HG03460 (cell line): Measurements from ENCODE around the gene NEGR1.

Source experiments
- ATAC-seq: cut with Tn5 transposase; IDR thresholded peaks from one replicate; pipeline ENCODE4 v1.9.1; 2021; ENCODE audit not compliant: unreplicated experiment

The NEGR1 gene

DNA sequence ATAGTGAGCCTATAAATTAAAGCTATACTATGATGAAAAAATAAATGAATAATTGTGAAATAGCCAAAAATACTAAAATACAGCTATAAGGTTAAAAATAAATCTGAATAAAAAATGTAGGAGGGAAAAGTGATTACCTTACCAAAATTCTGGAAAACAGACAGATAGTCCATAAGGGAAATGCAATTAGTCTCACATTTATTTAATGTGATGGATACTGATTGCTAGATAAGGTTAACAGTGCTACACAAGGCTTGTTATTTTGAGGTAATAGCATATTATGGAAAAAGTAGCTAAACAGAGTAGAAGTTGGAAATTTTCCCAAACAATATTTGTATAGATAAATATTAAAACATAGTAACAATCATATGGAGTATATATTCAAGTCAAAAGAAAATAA lies 413.0 kb downstream of the NEGR1 start:
- no peak for ATAC-seq

DNA sequence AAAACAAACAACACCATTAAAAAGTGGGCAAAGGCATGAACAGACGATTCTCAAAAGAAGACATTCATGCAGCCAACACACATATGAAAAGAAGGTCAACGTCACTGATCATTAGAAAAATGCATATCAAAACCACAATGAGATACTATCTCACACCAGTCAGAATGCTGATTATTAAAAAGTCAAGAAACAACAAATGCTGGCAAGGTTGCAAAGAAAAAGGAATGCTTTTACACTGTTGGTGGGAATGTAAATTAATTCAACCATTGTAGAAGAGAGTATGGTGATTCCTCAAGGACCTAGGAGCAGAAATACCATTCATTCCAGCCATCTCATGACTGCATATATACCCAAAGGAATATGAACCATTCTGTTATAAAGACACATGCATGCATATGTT lies 419.6 kb downstream of the NEGR1 start:
- ATAC-seq = no peak

DNA sequence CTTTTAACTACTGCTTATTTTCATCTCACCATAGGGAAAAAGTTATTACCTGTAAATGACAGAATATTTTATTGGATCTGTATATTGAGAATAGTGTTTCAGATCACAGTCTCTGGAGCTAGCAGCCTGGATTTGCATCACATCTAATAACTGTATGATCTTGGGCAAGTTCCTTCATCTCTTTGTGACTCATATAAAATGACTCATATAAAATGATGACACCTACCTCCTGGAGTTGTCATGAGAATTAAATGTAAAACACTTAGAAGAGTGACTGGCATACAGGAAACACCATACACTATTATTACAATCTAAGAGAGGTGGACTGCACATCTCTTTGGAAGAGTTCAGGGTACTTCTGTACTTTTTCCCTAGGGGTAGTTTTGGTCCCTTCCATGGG lies 421.3 kb downstream of the NEGR1 start:
- no peak for ATAC-seq

DNA sequence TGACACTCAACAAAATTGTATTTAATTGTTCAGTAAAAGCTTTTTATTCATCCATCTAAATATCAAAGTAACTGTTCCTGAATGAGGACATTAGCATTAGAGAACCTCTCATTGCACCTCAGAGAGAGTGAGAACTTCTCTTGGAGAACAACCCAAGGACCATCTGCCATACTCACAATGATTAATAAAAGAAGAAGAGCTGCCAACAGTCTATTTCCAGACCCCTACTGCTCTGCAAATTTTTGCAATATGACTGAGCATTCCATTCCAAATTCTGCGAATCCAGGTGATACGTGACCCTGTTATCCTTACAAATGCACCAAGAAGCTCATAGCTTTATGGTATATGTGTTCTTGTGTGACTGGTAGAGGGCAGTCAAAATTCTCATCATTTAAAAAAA lies 422.5 kb downstream of the NEGR1 start:
- ATAC-seq = no peak

DNA sequence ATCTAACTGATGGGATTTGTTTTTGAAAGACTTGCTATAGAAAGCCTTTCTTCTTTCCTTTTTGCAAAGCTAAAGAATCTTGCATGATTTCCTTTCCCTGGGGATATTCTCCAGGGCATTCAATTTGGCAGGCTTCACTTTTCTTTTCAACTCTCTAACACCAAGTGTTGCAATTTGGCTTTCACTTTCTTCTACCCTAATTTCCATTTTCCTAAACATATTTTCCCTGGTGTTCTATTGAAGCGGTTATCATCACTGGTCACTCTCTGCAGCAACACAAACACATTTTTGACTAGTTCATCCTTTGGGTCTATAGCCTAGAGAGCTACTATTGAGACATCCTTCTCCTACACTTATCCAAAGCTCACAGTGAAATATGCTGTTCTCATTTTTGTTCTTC lies 424.5 kb downstream of the NEGR1 start:
- ATAC-seq = no peak

DNA sequence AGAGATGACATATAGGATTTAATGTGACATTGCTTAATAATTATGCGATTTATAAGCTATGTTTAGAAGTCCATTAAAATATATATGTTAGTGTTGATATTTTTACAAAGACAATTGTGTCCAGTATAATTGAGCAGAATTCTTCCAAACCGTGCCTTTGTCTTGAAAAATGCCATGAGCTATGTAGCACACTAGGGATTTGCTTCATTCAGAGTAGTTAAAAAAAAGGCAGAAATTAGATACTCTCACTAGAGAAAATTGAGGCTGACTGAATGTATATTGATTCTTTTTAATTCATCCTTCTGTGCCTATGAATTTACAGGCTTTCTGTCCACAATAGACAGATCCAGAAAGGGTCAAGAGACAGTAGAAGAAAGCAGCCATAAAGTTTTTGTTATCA lies 429.0 kb downstream of the NEGR1 start:
- no peak for ATAC-seq

DNA sequence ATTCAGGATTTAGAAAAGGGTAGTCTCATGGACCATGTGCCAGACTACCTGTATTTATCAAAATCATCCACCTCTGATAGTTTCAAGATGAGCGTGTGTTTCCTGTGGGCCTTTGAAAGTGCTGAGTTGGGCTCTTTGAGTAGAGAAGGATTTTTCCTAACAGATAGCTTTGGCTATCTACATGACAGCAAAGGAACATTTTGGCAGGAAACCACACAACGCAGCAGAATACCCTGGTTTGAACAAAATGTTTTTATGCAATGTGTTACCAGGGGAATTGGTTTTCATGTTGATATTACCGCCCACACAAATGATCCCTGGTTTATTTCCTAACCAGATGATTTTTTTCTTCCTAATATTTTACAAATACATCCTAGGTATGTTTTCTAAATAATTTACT lies 431.4 kb downstream of the NEGR1 start:
- no peak for ATAC-seq

DNA sequence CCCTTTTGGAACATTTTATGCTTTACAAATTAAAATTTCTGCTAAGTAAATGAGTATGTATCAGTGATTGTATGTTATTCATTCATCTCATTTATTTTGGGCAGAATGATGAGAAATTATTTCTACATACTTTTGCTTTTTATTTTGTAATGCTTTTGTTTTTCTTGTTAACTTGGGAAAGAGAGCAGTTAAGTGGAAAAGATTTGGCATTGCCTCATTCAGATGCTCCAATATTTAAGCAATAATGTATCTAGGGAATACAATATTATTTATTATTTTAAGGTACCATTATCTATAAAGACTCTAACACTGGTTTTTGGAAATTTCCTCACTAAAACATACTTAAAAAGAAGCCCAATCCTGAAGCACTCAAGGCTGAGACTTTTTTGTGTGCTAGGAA lies 431.8 kb downstream of the NEGR1 start:
- no peak for ATAC-seq

DNA sequence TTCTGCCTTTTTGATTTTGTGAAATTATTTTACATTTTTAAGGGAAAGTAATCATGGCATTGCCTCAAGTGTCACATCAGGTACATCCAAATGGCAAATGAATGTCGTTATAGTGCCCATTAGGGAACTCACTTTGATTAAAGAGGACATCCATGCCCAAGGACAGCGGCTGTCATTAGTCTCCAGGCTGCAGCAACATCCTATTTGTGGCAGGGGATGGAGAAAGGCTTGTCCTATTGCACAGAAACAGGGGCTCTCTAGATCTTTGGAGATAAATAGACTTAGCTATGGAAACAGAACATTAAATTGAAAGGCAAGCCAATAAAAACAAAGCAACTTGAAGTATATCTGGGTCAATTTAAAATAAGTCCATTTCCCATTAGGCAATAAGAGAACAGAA lies 439.3 kb downstream of the NEGR1 start:
- ATAC-seq = no peak

DNA sequence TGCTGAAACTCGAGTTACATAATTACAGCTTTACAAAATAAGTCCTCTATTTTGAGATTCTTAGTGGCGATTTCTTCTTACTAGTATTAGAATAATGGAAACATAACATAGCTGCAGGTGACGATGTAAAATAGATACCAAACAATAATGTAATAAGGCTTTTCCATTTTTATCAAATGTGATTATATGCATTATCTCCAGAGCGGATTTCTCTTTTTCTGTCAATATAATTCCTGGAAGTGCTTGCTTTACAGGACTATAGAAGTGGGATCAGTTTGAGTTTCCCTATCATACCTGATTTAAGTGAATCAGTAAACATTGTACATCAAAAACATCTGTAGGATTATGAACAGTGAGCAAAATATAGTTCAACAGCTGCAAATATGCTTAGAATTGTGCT lies 442.5 kb downstream of the NEGR1 start:
- no peak for ATAC-seq

DNA sequence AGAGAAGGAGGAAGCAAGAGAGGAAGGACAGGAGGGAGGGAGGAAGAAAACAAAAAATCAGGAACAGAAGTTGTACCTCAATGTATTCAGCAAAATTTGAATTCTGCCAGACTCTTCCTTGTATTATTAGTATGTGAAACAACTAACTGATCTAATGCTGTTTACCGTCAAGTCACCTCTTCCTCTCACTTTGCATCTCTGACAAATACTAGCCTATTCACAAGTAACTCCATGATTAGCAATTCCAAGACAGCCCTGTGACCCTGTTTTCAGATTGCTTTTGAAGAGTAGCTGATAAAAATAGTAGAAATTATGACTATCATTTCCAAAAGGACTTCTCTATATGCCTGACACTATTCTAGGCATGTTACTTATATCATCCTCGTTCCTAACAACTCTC lies 445.4 kb downstream of the NEGR1 start:
- ATAC-seq = no peak

DNA sequence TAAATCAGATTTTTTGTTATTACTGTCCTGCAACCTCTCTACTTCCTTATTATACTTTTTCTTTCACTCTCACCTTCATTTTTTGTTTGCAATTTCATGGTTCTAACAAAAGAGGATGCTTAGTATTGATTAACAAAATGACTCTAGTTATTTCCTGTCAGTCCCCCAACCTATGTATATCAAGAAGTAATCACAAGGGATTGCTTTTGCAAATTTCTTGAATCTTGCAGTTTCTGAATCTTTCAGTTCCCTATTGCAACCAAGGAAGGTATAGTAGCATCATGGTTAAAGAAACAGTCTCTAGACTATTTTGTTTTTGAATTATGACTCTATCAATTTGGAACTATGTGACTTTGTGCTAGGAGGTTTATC lies 446.9 kb downstream of the NEGR1 start:
- ATAC-seq = peak; percentile 81

DNA sequence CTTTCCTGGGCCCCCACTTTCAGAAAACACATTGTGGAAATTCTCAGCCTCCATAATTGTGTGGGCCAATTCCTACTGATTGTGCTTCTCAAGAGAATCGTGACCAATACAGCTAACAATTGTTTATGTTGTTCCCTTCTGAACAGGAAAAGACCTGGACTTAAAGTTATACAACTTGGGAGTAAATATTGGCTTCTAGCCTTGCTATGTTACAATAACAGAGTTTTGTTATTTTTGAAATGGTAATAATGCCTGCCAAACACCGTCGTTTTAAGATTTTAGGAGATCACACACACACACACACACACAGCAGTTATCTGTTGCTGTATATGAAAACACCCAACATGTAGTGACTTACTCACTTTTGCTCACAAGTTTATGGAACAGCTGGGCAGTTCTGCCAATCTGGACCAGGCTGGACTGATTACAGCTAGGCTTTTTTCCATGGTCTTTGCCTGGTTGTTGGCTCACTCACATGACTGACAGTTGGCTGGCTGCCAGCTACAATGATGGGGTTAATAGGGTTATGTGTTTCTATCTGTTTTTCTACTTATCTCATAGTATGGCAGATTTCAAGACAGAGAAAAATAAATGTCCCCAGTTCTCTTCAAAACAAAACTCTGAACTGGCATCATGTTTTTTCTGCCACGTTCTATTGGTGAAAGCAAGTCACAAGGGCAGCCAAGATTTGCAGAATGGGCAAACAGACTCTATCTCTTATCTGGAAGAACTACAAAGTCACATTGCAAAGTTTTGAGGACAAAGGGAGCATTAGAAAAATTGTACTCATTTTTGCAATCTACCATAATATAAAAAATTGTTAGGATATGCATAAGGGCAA lies 447.5 kb downstream of the NEGR1 start:
- no peak for ATAC-seq

DNA sequence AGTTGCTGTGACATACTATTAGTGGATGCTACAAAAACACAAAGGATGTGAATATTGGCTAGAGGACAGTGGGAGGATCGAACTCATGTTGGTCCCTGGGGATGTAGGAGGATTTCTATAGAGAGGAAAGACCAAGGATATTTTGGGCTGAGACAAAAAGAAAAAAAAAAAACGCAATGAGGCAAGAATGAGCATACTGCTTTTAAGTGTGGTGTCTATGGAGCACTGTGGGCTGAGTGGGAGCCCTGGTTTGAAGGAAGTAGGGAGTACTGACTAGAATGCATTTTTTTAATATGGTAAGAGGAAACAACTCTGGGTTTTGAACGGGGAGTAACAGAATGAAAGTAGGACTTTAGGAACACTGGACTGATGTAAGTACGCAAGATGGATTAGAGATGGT lies 450.7 kb downstream of the NEGR1 start:
- ATAC-seq = no peak

DNA sequence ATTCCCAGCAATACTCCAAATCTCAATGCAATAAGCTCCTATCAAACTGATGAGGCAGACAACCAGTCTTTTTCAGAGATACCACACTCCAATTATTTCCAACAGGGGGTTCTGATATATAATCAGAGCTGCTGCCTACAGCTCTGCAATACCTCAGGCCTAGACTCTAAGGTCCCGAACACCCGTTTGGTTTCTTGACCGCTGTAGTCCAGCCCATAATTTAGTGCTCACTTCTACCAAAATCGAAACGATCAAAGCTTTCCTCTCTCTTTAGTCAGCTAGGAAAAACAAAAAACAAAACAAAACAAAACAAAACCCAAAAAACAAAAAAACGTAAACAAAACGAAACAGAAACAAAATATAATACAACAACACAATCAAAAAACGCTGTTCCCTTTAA lies 453.0 kb downstream of the NEGR1 start:
- no peak for ATAC-seq

DNA sequence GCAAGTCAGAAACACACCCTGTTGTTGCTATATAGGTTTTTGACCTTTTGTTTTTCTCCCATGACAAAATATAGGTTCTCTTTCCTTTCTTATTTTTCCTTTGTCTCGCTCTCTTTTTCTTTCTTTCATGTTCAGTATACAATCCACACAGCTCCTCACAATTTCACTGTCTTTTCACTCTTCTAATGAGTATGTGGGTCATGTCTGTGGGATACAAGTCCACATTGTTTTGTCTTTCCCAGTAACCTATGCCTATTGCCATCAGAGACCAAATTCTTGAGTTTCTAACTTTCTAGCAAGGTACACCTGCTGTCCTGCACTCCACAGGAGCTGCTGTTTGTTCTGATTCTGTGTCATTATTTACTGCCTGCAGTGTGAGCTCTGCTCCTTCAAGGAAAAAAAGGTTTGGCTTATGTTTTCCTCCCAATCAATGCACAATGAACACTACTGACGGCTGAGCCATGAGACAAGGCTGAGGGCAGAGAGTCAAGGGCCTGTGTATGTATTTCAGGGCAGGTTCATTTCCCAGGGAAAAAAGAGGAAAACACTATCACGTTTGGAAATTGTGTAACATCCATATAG lies 453.8 kb downstream of the NEGR1 start:
- no peak for ATAC-seq

DNA sequence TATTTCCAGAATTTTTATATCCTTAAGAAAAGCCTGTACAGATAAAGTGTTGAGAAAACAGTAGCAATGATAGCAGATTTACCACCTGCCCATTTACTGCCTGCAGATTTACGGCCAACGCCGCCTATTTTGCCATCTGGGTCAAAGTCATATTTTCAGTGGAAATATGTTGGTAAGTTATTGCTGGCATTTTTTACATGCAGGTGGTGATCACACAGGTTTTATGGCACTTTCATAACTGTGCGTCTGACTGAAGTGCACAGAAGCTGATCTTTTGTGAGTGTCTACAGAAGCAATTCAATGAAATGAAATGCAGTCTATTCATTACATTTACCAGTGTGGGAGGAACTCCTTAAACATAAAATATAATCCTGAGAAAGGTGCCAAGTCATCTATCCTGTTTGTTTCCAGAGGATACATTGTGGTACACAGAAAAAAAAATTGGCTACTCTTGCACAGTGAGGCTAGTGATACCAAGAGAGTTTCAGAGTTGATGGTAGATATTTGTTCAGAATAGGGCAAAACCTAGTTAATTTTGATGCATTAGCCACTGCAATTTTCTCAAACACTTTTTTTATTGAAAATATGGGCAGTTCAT lies 458.5 kb downstream of the NEGR1 start:
- no peak for ATAC-seq

DNA sequence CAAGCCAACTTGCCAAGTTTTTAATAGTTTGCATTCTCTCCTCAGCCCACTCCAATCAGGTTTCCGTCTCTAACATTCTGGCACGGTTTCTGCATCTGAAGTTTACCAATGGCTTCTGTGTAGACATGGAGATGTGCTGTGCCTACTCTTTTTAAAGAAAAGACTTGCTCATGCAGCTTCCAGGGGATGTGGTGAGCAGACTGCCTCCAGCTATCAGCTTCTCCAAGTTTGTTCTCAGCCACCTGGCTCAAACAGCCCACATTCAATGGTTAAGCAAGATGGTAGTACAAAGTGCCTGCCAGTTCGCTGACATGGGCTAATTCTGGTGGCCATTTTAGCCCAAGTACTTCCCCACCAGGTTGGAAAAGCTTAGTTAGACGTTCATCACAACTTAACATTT lies 465.3 kb downstream of the NEGR1 start:
- no peak for ATAC-seq

DNA sequence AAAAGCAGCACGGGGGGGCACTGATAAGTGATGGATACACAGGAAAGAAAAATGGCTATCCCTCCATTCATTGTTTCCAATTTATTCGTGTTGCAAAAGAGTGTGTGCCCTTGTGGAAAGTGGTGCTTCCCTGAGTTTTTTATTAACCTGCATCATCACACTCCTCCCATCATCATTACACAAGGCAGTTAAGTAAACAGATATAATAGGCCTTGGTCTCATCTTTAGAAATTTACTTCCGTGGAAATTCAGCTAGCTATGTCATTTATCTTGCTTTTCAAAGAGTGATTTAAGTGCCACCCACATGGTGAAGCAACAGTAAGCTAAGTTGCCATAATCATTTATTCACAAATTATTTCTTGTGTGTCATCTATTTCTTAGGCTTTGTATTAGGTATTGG lies 473.3 kb downstream of the NEGR1 start:
- no peak for ATAC-seq

DNA sequence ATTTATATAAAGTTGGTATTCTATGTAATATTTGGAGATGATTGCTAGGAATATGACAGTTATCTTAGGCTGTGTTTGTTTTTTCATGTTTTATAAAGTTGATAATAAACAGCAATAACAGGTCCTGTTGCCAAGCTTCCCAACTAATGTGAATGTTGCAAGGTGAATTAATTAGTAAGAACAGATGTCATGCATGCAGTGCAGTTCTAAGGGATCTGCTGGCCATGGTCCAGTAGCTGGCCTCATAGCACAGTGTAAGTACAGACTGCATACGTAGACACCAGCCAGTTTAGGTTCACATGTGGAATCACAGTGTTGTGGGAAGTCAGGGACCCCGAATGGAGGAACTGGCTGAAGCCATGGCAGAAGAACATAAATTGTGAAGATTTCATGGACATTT lies 478.2 kb downstream of the NEGR1 start:
- no peak for ATAC-seq

DNA sequence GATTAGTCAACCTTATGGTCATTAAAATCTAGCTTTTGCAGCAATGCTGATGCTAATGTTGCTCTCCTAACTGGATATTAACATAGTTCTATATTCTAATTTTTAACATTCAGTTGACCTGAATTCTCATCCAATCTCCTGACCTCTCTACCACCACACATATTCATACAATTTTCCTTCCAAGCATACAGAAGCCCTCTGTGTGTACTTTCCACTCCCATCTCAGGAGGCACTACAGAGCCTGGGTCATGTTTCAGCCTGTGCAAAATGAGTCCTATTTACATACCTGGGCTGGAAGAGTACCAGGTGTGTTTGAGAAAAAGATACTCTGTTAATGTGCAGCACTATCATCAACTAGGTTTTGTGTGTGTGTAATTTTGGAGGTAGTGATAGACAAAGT lies 486.3 kb downstream of the NEGR1 start:
- ATAC-seq = no peak

DNA sequence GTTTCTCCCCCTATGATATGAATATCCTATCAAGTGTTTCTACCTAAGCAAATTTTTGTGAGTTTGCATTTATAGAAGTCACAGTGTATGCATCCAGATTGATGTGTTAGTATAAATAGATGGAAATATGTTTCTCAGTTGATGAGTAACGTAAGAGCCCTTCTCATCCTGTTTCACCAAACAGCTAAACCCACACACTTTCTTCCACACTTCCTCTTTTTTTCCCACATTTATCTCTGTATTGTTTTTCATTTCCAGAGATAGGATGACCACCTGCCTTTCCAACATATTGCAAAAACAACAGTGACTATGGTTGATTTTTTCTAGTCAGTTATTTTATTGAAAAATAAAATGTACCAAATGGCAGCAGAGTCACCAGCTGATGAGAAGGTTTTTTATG lies 490.1 kb downstream of the NEGR1 start:
- no peak for ATAC-seq

DNA sequence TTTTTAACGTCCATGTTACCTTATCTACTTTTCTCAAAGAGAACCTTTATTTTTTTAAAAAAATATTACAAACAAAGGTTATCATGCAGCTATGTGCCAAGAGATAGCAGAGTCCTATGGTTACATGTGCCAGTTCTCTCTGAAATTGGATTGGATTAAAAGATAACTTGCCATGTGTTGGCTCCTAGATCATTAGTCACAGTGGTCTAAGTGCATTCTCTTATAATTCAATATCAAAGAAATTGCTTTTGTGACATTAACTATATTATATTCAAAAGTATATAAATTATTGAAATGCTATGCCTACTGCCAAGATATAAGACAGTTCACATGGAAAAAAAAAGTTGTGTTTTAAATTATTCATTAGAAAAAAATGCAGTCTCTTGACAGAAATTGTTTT lies 494.2 kb downstream of the NEGR1 start:
- ATAC-seq = no peak
